HG03520 (cell line): ENCODE measurements around the gene C1QTNF8.

Source experiments
- ATAC-seq: cut with Tn5 transposase; IDR thresholded peaks from one replicate; pipeline ENCODE4 v1.9.1; 2021; ENCODE audit warnings: mild to moderate bottlenecking, moderate library complexity; ENCODE audit not compliant: unreplicated experiment

The C1QTNF8 gene

DNA sequence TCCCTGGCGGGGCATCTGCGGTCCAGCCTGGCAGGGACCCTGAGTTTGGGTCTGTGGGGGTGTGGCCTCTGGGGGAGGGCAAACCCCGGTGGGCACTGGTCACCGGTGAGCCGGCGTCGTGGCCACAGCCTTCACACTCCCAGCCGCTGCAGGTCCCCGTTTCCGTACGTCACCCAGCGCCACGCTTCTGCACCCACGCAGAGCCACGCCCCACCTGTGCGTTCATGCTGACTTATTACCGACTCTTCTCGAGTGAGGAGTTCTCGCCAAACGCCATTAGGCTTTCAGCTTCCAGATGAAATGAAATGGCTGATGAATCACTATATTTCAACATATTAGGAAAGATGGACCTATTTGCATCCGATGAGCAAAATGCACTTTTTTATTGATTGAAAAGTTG is 32.3 kb downstream of the C1QTNF8 start:
- ATAC-seq, result no peak

- no peak for ATAC-seq
Observed at GRCh38 chr16:1062895-1063294, 33.1 kb downstream of the C1QTNF8 start.

GRCh38 chr16:1061769-1062505 is 34.1 kb downstream of the C1QTNF8 start:
- ATAC-seq, result no peak

DNA sequence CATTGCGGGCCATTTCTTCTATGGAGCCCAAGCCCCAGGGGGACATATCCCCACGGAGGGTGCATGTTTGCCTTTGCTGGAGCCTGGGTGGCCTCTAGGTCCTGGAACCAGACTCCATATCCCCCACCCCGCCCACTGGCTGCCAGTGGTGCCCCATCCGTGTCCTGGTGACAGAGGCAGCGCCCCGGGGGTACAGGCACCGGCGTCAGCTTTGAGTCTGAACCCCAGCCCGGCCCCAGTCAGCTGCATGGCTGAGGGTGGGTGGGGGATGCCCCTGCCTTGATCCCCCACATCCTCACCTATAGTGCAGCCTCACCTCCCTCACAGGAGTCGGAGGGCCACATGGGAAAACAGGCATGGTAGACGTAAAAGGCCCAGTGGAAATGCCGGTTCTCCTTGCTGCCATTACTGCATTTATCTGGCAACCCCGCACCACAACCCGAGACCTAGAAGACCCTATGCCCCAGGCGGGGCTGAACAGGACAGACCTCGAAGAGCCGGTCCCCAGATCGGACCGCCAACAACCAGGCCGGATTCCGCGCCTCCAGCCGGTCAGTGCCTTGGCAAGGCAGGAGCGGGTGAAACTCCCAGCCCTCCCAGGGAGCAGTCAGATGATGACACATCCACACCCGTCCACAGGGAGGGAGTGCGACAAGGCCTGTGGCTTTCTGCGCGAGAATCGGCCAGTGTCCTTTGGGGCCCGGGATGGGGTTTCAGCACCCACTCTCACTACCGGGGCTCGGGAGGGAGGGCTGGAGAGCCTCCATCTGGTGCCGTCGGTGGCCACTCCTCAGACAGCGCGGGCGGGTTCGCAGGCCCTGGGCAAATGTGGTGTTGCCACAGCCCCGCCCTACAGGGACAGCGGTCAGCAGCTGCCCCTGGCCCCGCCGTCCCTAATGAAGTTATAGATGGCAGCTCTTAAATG is 35.4 kb downstream of the C1QTNF8 start:
- ATAC-seq, result no peak

DNA sequence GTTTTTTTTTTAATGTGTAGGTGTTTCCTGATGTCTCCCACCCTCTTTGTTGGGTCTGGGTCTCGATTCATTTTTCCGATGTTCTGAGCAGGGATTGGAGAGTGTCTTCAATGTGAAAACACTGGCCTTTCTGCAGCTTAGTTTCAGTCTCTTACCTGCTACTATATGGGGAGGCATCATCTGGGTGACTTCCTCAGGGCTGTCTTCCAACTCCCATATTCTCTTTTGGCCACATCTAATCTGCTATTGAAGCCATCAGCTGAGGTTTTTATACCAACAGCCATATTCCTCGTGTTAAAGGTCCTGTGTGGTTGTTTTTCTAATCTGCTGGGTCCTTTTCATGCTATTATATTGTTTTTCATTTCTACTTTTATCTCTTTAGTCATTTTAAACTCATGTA is 36.7 kb downstream of the C1QTNF8 start:
- ATAC-seq, result no peak

DNA sequence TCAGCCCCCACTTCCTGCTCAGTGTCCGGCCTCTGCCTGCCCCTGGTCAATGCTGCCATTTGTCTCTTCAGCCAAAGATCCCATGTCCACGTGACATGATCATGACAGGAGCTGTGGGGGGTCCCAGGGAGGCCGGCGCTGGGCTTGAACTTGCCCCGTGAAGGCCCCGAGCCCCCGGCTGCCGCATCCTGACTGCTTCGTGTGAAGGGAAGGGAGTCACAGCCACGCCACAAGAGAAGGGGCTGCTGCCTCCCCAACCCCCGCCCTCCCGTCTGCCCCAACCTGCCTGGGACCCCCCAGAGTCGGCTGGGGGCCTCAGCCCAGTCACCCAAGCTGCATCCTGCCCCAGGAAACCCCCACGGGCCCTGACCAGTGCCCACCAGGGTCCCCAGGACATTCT is 37.8 kb downstream of the C1QTNF8 start:
- no peak for ATAC-seq

DNA sequence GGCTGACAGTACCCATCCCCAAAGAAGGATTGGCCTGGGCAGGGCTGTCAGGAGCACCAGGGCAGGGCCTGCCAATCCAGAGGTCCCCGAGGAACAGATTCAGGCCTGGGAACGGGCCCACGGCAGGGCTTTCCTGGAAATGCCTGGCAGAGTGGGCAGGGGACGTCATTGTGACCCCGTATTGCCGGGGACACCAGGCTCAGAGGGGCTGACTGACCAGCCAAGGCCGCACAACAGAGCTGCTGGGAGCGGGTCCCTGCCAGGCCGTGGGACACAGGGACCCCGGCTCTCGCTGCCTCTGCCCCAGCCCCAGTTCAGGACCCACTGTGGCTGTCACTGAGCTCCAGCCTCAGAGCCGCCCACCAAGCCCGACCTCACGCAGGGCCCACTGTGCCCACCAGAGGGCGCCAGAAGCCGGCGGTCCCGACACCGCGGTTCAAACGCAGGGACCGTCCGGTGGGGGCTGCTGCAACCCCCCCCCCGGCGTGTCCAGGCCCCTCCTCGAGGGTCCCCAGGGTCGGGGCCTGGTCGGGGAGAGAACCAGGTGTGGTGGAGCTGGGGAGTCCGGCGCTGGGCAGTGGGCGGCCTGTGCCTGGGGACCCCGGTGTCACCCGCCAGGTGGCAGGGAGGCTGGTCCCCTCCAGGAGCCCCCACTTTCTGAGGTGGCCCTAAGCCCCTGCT is 38.7 kb downstream of the C1QTNF8 start:
- ATAC-seq, result no peak

DNA sequence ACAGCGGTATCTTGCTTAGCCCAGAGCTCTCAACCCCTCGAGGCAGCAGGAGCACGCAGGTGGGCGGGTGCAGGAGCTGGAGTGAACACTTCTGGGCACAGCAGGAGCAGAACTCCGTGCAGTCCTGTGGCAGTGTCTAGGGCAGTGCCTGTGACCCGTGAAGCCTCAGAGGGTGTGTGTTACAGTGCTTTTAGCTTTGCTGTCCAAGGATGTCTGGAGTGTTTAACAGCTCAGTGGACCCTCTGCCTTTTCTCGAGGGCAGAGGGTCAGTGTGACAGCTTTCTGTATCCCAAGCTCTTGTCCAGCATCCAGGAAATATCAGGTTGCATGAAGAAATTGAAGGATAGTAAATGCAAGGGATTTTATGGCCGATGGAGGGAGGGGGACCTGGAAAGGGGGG is 39.8 kb downstream of the C1QTNF8 start:
- no peak for ATAC-seq

GRCh38 chr16:1055557-1055924 is 40.5 kb downstream of the C1QTNF8 start:
- ATAC-seq, result no peak

DNA sequence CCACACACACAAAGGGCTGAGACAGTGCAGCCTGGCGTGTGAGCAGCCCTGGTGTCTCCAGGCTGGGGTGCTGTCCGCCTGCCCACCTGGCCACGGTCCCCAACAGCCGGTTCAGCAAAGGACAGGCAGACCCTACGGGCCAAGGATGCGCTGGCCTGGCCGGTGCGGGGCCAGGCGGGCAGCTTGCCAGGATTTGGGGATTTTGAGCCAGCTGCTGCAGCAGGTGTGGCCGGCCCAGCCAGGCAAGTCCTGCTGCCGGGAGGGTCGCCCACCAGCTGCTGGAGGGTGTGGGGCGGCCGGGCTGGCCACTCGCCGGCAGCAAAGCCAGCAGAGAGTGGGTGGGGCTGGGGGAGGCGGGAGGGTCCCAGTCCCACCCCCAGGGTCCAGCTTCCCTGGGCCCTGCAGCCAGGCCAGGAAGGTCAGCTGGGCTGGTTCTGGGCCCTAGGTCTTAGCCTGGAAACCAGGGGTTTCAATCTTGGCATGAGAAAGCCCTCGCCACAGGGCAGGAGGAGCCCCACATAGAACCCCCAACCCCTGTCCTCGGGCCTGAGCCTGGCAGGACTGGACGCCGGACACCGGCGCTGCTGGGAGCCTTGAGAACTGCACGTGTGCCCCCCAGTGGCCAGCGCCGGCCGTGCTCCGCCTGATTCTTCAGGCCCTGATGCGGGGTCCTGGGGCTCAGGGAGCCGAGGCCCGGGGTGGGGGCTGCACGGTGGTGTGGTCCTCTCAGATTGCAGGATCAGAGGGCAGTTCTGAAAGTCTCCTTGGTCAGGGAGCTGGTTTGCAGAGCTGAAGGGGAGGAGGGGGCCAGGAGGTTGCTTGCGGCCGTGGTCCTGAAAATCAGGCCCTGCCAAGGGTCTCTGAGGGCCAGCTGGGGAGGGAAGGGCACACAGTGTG is 41.1 kb downstream of the C1QTNF8 start:
- ATAC-seq, result no peak

- ATAC-seq, result no peak
Observed at GRCh38 chr16:1053700-1054368, 42.2 kb downstream of the C1QTNF8 start.

GRCh38 chr16:1053121-1053521 is 42.9 kb downstream of the C1QTNF8 start:
- no peak for ATAC-seq

DNA sequence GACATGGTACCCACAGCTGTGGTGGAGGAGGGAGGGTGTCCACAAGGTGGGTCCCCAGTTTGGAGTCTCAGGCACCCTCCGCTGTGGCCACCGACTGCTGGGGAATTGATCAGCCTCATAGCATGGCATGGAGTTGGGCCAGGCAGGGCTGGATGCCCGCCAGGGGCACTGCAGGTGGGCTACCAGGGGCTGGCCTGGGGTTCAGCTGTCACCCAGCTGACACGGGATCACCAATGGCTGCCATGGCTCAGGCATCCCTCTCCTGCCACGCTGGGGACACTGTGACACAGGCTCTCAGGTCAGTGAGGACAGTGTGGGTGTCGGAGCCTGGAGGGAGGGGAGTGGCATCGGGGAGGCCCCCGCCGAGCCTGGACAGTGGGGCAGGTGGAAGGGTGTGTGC is 43.3 kb downstream of the C1QTNF8 start:
- no peak for ATAC-seq

GRCh38 chr16:1051446-1051845 is 44.6 kb downstream of the C1QTNF8 start:
- no peak for ATAC-seq

GRCh38 chr16:1050921-1051320 is 45.1 kb downstream of the C1QTNF8 start:
- ATAC-seq, result no peak

DNA sequence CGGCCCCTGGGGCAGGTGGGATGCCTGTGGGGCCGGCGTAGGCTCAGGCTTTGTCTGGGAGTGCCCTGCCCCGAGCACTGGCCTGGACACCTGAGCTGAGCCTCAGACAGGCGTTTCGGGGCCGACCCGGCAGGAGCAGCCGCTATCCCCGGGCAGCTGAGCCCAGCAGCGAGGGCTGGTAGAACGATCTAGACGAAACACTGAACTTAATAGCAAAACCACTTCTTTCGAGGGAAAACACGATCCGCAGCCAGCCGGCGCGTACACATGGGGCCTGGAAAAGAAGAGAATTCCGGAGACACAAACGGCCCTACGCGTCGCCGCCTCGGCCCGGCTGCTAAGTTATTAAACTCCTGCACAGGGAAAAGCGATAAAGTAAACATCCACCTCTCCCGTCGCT is 45.5 kb downstream of the C1QTNF8 start:
- no peak for ATAC-seq

DNA sequence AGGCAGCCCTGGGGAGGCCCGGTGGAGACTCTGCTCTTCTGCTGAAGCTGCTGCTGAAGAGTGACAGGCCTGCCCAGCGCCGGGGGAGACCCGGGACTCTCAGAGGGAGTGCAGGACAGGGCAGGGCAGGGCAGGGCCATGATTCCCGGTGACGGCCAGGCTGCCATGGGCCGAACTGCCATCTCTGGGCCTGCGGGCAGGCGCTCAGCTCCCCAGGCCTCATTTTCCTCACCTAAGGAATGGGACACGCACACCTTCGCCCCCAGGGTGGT is 46.1 kb downstream of the C1QTNF8 start:
- no peak for ATAC-seq

DNA sequence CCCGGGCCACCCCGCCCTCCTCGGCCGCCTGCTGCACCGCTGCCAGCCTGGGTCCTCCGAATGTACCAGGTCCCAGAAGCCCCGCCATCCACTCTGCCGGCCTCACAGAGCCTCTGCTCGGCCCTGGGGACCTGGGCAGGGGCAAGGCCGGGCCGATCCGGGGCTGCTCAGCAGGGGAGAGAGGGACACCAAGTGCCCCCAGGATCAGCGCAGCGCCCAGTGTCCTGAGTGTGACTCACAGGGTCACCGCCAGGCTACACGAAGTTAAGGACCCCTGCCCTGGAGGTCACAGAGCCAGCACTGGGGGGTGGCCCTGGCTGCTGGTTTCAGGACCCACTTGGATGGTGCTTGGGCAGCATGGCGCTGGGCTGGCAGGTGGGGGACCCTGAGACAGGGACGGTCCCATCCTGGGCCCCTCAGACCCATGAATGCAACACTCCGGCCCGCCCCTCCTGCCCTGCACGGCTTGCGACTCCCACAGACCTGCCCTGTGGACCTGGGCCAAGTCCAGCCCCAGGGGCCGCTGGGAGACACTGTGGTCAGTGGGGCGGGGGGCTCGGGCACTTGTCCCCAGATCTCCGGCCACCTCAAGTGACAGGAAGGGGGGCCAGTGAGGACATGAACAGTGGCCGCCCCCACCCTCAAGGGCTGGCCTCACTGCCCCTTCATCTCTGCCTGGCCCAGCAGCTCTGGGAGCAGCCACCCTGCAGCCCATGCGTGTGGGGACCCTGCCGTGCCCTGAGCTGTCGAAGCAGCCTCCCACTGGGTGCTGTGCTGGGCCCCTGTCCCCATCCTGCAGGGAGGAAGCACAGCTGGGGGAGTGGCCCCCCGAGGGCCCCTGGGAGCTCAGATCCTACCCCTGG is 46.7 kb downstream of the C1QTNF8 start:
- no peak for ATAC-seq

GRCh38 chr16:1048442-1049112 is 47.5 kb downstream of the C1QTNF8 start:
- no peak for ATAC-seq
